Vagina (tissue), 2 donors: ENCODE results near the gene ADAMTS9. TPM values are rescaled to one million over a fixed set of nuclear protein-coding genes. Genes with fewer than 3 reads are reported as not detected.
A peak's percentile ranks its signal among the peaks of the same experiment; 100 is the strongest.

Experiments
- DNase-seq, 2 donors: peaks; one replicate each; pipeline ENCODE4 v3.0.0-alpha.2; 2017; ENCODE audit errors: extremely low spot score in 2 of 2
- H3K27ac ChIP-seq: fragments of 200-600 bp; sonication (generic); one replicate; pipeline ENCODE4 v1.5.1; 2019
- H3K27me3 ChIP-seq: fragments of 200-600 bp; sonication (generic); one replicate; pipeline ENCODE4 v1.5.1; 2019
- H3K36me3 ChIP-seq, 2 donors: fragments of 200-600 bp; sonication (generic); one replicate each; pipeline ENCODE4 v1.5.1; 2017 to 2019
- H3K4me1 ChIP-seq: fragments of 200-600 bp; sonication (generic); one replicate; pipeline ENCODE4 v1.5.1; 2019
- H3K4me3 ChIP-seq, 2 donors: fragments of 200-600 bp; sonication (generic); 1 replicate in 1 of 2; 2 replicates in 1 of 2; pipeline ENCODE4 v1.5.1; 2016 to 2019
- H3K9me3 ChIP-seq: fragments of 200-600 bp; sonication (generic); one replicate; pipeline ENCODE4 v1.5.1; 2019
- CTCF ChIP-seq, 3 experiments: fragments of 450-650 bp in 2 of 3; fragments of 200-600 bp in 1 of 3; sonication (generic) in 1 of 3; IDR thresholded peaks; one replicate each; pipeline ENCODE4 v1.5.1; 2017 to 2019; ENCODE audit warnings: antibody characterized with exemption in 3 of 3, mild to moderate bottlenecking in 2 of 3, moderate library complexity in 2 of 3
- POLR2A ChIP-seq, 2 donors: fragments of 450-650 bp; IDR thresholded peaks; one replicate each; pipeline ENCODE4 v1.6.1; 2017; ENCODE audit warnings: antibody characterized with exemption in 2 of 2, mild to moderate bottlenecking in 2 of 2, moderate library complexity in 2 of 2
- POLR2AphosphoS5 ChIP-seq, 2 donors: sonication (generic); formaldehyde crosslinking; IDR thresholded peaks; one replicate each; pipeline ENCODE4 v1.9.0; 2017; ENCODE audit warnings: antibody characterized with exemption in 2 of 2, mild to moderate bottlenecking in 2 of 2, low read depth in 1 of 2; ENCODE audit not compliant: insufficient read depth in 1 of 2
- intact Hi-C: fragments of 100-400 bp; cut with DNase I; formaldehyde crosslinking; loops from one replicate; pipeline ENCODE4 v1.15.1; 2023
- total RNA-seq: library from RNA; depleted of rRNA; stranded (reverse); fragments of >200 nt; gene quantifications from one replicate; pipeline ENCODE4 v1.2.3, GENCODE V29; 2016

Gene ADAMTS9
- total RNA-seq, 1 donor from 2014 or later: 118 TPM

- Histone ChIP-seq H3K36me3 (peaks cover 0 to 9% of the 10 kb centered on the region in 2 donors), H3K27me3 (no peaks in the 10 kb centered on the region), H3K27ac (no peak overlapping the region), H3K4me1 (no peaks in the 10 kb centered on the region), H3K9me3 (no peaks in the 10 kb centered on the region), H3K4me3 (no peak overlapping the region)
- intact Hi-C loops: no loop called here
- no peak for DNase-seq
- TF ChIP-seq POLR2AphosphoS5 (IDR thresholded peaks at IDR 0.05; ENCODE audit: insufficient read depth in 1 of 2, low read depth in 1 of 2): no peak
- TF ChIP-seq POLR2A (IDR thresholded peaks at IDR 0.05): no peak
These were observed 70.2 kb downstream of the ADAMTS9 start for GRCh38 chr3:64617610-64618009.

GRCh38 chr3:64616953-64617352 lies 70.8 kb downstream of the ADAMTS9 start:
- DNase-seq: no peak
- Histone ChIP-seq H3K36me3 (peaks cover 0 to 9% of the 10 kb centered on the region in 2 donors), H3K4me1 (no peaks in the 10 kb centered on the region), H3K9me3 (no peaks in the 10 kb centered on the region), H3K27me3 (no peaks in the 10 kb centered on the region), H3K27ac (no peak overlapping the region), H3K4me3 (no peak overlapping the region)
- TF ChIP-seq POLR2A (IDR thresholded peaks at IDR 0.05) (no peak), CTCF (IDR thresholded peaks at IDR 0.05) (no peak), POLR2AphosphoS5 (IDR thresholded peaks at IDR 0.05; ENCODE audit: insufficient read depth in 1 of 2, low read depth in 1 of 2) (peak in 1 of 2 donors; percentile 93)
- intact Hi-C loops: no loop called here

- H3K36me3 ChIP-seq: peaks cover 0 to 4% of the 10 kb centered on the region in 2 donors
These were observed 74.8 kb downstream of the ADAMTS9 start for GRCh38 chr3:64612916-64613526.

GRCh38 chr3:64612082-64612860 lies 75.5 kb downstream of the ADAMTS9 start:
- no peak for DNase-seq
- Histone ChIP-seq H3K27ac (peak overlapping the region; percentile 70), H3K9me3 (no peaks in the 10 kb centered on the region)

More at GRCh38 chr3:64612916-64613526, 74.8 kb downstream of the ADAMTS9 start:
- no peaks in the 10 kb centered on the region for H3K4me1 ChIP-seq
- H3K4me3 ChIP-seq: no peak overlapping the region
- TF ChIP-seq POLR2AphosphoS5 (IDR thresholded peaks at IDR 0.05; ENCODE audit: insufficient read depth in 1 of 2, low read depth in 1 of 2): no peak
- TF ChIP-seq POLR2A (IDR thresholded peaks at IDR 0.05): no peak
- no peak for TF ChIP-seq CTCF (IDR thresholded peaks at IDR 0.05)
- intact Hi-C loops: loop anchor here (2.0 kb wide), 1 partner anchor 72 kb away; no protein-coding TSS in a partner anchor
- H3K27me3 ChIP-seq: no peaks in the 10 kb centered on the region
- H3K27ac ChIP-seq: peak overlapping the region; percentile 70
- H3K9me3 ChIP-seq: no peaks in the 10 kb centered on the region
- DNase-seq: no peak

GRCh38 chr3:64608741-64609140 lies 79.1 kb downstream of the ADAMTS9 start:
- no peaks in the 10 kb centered on the region for H3K9me3 ChIP-seq
- no peaks in the 10 kb centered on the region for H3K4me1 ChIP-seq
- DNase-seq: no peak
- no peaks in the 10 kb centered on the region for H3K27me3 ChIP-seq
- peaks cover 0 to 3% of the 10 kb centered on the region in 2 donors for H3K36me3 ChIP-seq
- no peak overlapping the region for H3K4me3 ChIP-seq
- TF ChIP-seq POLR2A (IDR thresholded peaks at IDR 0.05) (no peak), POLR2AphosphoS5 (IDR thresholded peaks at IDR 0.05; ENCODE audit: insufficient read depth in 1 of 2, low read depth in 1 of 2) (no peak), CTCF (IDR thresholded peaks at IDR 0.05) (no peak)
- intact Hi-C loops: no loop called here
- no peak overlapping the region for H3K27ac ChIP-seq

More at GRCh38 chr3:64612082-64612860, 75.5 kb downstream of the ADAMTS9 start:
- Histone ChIP-seq H3K4me1 (no peaks in the 10 kb centered on the region), H3K27me3 (no peaks in the 10 kb centered on the region), H3K4me3 (no peak overlapping the region), H3K36me3 (peaks cover 0 to 4% of the 10 kb centered on the region in 2 donors)
- intact Hi-C loops: loop anchor here (2.0 kb wide), 1 partner anchor 73 kb away; no protein-coding TSS in a partner anchor
- no peak for TF ChIP-seq POLR2A (IDR thresholded peaks at IDR 0.05)
- TF ChIP-seq POLR2AphosphoS5 (IDR thresholded peaks at IDR 0.05; ENCODE audit: insufficient read depth in 1 of 2, low read depth in 1 of 2): peak; percentile 41 to 78
